WTC11 (cell line): ENCODE data around the gene LDHB. TPM values are rescaled to one million over a fixed set of nuclear protein-coding genes. Genes with fewer than 3 reads are reported as not detected.

ENCODE experiments used
- ATAC-seq: fragments of 200-7000 bp; cut with Tn5 transposase; 2 replicates; pipeline ENCODE4 v1.10.0; 2021; ENCODE audit warnings: mild to moderate bottlenecking, moderate library complexity
- CTCF ChIA-PET: fragments of 300-600 bp; sonication (Branson Sonifier 250); formaldehyde crosslinking; loops from one replicate; lab custom pipeline; 2021; ENCODE audit warnings: antibody characterized with exemption; lab: Charles Lee
- POLR2A ChIA-PET: fragments of 350-600 bp; sonication (Branson Sonifier 250); formaldehyde crosslinking; loops from one replicate; lab custom pipeline; 2021; ENCODE audit warnings: antibody characterized with exemption; lab: Charles Lee
- DNase-seq: peaks from one replicate; pipeline ENCODE4 v3.0.0; 2021; ENCODE audit warnings: low spot score
- H3K27ac Mint-ChIP-seq: 2 replicates; pipeline ENCODE4 v1.8.0; 2021; ENCODE audit warnings: mixed read lengths
- H3K27me3 Mint-ChIP-seq: 2 replicates; pipeline ENCODE4 v1.8.0; 2021; ENCODE audit warnings: low read depth, mild to moderate bottlenecking, moderate library complexity, mixed read lengths
- H3K36me3 Mint-ChIP-seq: 2 replicates; pipeline ENCODE4 v1.8.0; 2021; ENCODE audit warnings: mixed read lengths
- H3K4me1 Mint-ChIP-seq: 2 replicates; pipeline ENCODE4 v1.8.0; 2022; ENCODE audit warnings: mixed read lengths
- H3K4me3 Mint-ChIP-seq: 2 replicates; pipeline ENCODE4 v1.8.0; 2021; ENCODE audit warnings: mild to moderate bottlenecking, moderate library complexity, mixed read lengths
- H3K9me3 Mint-ChIP-seq: 2 replicates; pipeline ENCODE4 v1.8.0; 2021; ENCODE audit warnings: mixed read lengths
- AFF4 ChIP-seq: sonication (generic); formaldehyde crosslinking; IDR thresholded peaks from 2 replicates; pipeline ENCODE4 v1.8.1; 2023; ENCODE audit warnings: mild to moderate bottlenecking, missing genetic modification reagents, borderline replicate concordance
- CREM ChIP-seq: sonication (generic); formaldehyde crosslinking; IDR thresholded peaks from 2 replicates; pipeline ENCODE4 v1.8.1; 2022; ENCODE audit warnings: mild to moderate bottlenecking, missing genetic modification reagents, moderate library complexity
- EMX1 ChIP-seq: fragments of 250-450 bp; sonication (Bioruptor Pico); IDR thresholded peaks from 2 replicates; pipeline ENCODE4 v1.8.0; 2021; ENCODE audit warnings: mild to moderate bottlenecking
- JAZF1 ChIP-seq: fragments of 250-450 bp; sonication (Bioruptor Pico); IDR thresholded peaks from 2 replicates; pipeline ENCODE4 v1.9.0; 2021; ENCODE audit warnings: moderate library complexity, mild to moderate bottlenecking, inconsistent platforms
- MLX ChIP-seq: sonication (generic); formaldehyde crosslinking; IDR thresholded peaks from 2 replicates; pipeline ENCODE4 v1.8.1; 2023; ENCODE audit warnings: mild to moderate bottlenecking, missing genetic modification reagents, moderate library complexity
- NFATC4 ChIP-seq: fragments of 250-450 bp; sonication (Bioruptor Pico); IDR thresholded peaks from 2 replicates; pipeline ENCODE4 v1.9.0; 2021; ENCODE audit warnings: mild to moderate bottlenecking
- NFE2L1 ChIP-seq: sonication (generic); formaldehyde crosslinking; IDR thresholded peaks from 2 replicates; pipeline ENCODE4 v1.8.1; 2023; ENCODE audit warnings: missing genetic modification reagents
- PRDM15 ChIP-seq: sonication (generic); formaldehyde crosslinking; IDR thresholded peaks from 2 replicates; pipeline ENCODE4 v1.8.0; 2022; ENCODE audit warnings: missing genetic modification reagents
- ZNF423 ChIP-seq: fragments of 250-450 bp; sonication (Bioruptor Pico); IDR thresholded peaks from 2 replicates; pipeline ENCODE4 v2.1.2; 2022; ENCODE audit warnings: mild to moderate bottlenecking, moderate library complexity
- total RNA-seq: library from RNA; stranded (reverse); gene quantifications from 3 replicates; pipeline ENCODE4 v1.2.3, GENCODE V29; 2021
- TF ChIP-seq, protein P1 (sequence below): fragments of 200-600 bp; IDR thresholded peaks from 2 replicates; pipeline ENCODE4 v1.8.0; 2022; ENCODE audit warnings: antibody characterized with exemption
- TF ChIP-seq, protein P2 (sequence below): fragments of 250-450 bp; sonication (Bioruptor Pico); conservative IDR thresholded peaks from 2 replicates; pipeline ENCODE4 v1.9.0; 2021; ENCODE audit warnings: mild to moderate bottlenecking
- TF ChIP-seq, protein P3 (sequence below): fragments of 250-450 bp; sonication (Bioruptor Pico); IDR thresholded peaks from 2 replicates; pipeline ENCODE4 v1.9.0; 2021; ENCODE audit warnings: mild to moderate bottlenecking, borderline replicate concordance
- TF ChIP-seq, protein P4 (sequence below): fragments of 250-450 bp; sonication (Bioruptor Pico); IDR thresholded peaks from 2 replicates; pipeline ENCODE4 v1.9.0; 2021; ENCODE audit warnings: mild to moderate bottlenecking

LDHB gene
- total RNA-seq, 1 experiment from 2014 or later = 1,504 TPM

DNA sequence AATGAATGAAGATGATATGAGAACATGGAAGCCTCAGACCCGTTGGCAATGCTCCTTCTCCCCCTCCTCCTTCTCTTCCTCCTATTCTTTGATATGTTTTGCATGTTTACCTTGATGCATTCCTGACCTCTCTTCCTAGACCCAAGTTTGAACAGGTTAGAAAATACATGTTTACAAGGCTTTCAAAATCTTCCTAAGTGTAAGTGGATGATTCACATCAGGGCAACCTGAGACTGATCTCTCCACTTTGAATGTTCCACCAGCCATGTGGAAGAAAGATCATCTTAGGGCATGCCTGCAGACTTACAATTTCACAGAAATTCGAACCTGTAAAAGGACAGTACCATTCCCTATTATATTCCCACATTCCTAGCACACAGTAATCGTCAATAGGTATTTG, 18.0 kb upstream of the LDHB start:
- ChIA-PET POLR2A (no interaction called here), CTCF (no interaction called here)

More for the DNA sequence above, 18.0 kb upstream of the LDHB start:
- H3K9me3 Mint-ChIP-seq = peaks cover 6% of the 10 kb centered on the region
- no peaks in the 10 kb centered on the region for H3K27me3 Mint-ChIP-seq
- DNase-seq (no peak), ATAC-seq (no peak)
- no peak for TF ChIP-seq AFF4 (CRISPR knock-in tag)
- no peak for TF ChIP-seq JAZF1 (CRISPR knock-in tag)
- TF ChIP-seq, protein P1, sequence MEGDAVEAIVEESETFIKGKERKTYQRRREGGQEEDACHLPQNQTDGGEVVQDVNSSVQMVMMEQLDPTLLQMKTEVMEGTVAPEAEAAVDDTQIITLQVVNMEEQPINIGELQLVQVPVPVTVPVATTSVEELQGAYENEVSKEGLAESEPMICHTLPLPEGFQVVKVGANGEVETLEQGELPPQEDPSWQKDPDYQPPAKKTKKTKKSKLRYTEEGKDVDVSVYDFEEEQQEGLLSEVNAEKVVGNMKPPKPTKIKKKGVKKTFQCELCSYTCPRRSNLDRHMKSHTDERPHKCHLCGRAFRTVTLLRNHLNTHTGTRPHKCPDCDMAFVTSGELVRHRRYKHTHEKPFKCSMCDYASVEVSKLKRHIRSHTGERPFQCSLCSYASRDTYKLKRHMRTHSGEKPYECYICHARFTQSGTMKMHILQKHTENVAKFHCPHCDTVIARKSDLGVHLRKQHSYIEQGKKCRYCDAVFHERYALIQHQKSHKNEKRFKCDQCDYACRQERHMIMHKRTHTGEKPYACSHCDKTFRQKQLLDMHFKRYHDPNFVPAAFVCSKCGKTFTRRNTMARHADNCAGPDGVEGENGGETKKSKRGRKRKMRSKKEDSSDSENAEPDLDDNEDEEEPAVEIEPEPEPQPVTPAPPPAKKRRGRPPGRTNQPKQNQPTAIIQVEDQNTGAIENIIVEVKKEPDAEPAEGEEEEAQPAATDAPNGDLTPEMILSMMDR = no peak
- TF ChIP-seq NFATC4 (CRISPR knock-in tag) = no peak
- TF ChIP-seq, protein P2, sequence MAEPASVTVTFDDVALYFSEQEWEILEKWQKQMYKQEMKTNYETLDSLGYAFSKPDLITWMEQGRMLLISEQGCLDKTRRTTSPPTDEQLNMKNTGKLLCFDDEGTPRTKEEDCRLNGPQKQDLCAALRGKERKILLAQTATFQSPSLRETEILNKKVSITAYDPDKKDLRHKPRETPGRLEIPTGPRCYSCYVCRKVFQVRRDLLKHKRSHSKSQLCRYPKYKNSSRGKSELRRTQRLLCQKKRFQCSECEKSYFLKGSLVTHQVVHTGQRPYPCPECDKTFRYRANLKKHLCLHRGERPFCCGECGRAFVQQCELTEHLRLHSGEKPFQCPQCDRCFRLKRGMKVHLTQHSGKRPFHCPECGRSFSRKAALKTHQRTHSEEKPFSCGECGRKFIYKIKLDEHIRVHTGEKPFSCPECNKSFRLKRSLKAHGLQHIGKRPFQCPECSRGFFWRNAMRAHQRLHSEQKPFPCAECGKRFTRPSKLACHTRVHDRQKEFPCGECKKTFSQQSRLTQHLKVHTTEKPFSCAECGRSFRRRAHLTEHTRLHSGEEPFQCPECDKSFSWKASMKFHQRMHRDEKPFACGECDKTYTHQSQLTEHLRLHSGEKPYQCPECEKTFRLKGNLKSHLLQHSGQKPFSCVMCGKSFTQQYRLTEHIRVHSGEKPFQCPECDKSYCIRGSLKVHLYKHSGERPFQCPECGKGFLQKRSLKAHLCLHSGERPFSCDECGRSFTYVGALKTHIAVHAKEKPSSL (CRISPR knock-in tag) = no peak
- TF ChIP-seq EMX1 (CRISPR knock-in tag) = no peak
- TF ChIP-seq CREM (CRISPR knock-in tag) = no peak
- TF ChIP-seq, protein P3, sequence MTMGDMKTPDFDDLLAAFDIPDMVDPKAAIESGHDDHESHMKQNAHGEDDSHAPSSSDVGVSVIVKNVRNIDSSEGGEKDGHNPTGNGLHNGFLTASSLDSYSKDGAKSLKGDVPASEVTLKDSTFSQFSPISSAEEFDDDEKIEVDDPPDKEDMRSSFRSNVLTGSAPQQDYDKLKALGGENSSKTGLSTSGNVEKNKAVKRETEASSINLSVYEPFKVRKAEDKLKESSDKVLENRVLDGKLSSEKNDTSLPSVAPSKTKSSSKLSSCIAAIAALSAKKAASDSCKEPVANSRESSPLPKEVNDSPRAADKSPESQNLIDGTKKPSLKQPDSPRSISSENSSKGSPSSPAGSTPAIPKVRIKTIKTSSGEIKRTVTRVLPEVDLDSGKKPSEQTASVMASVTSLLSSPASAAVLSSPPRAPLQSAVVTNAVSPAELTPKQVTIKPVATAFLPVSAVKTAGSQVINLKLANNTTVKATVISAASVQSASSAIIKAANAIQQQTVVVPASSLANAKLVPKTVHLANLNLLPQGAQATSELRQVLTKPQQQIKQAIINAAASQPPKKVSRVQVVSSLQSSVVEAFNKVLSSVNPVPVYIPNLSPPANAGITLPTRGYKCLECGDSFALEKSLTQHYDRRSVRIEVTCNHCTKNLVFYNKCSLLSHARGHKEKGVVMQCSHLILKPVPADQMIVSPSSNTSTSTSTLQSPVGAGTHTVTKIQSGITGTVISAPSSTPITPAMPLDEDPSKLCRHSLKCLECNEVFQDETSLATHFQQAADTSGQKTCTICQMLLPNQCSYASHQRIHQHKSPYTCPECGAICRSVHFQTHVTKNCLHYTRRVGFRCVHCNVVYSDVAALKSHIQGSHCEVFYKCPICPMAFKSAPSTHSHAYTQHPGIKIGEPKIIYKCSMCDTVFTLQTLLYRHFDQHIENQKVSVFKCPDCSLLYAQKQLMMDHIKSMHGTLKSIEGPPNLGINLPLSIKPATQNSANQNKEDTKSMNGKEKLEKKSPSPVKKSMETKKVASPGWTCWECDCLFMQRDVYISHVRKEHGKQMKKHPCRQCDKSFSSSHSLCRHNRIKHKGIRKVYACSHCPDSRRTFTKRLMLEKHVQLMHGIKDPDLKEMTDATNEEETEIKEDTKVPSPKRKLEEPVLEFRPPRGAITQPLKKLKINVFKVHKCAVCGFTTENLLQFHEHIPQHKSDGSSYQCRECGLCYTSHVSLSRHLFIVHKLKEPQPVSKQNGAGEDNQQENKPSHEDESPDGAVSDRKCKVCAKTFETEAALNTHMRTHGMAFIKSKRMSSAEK (CRISPR knock-in tag) = no peak
- TF ChIP-seq PRDM15 = no peak
- TF ChIP-seq MLX = no peak
- TF ChIP-seq ZNF423 (CRISPR knock-in tag) = no peak
- no peak for TF ChIP-seq NFE2L1 (CRISPR knock-in tag)
- TF ChIP-seq, protein P4, sequence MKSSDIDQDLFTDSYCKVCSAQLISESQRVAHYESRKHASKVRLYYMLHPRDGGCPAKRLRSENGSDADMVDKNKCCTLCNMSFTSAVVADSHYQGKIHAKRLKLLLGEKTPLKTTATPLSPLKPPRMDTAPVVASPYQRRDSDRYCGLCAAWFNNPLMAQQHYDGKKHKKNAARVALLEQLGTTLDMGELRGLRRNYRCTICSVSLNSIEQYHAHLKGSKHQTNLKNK = no peak
- H3K4me1 Mint-ChIP-seq = no peaks in the 10 kb centered on the region
- H3K4me3 Mint-ChIP-seq = no peak overlapping the region
- no peak overlapping the region for H3K27ac Mint-ChIP-seq
- no peaks in the 10 kb centered on the region for H3K36me3 Mint-ChIP-seq
